Measurements from ENCODE around the gene CRYBG1.

GRCh38 chr6:106586815-106587415 is 226.4 kb downstream of the CRYBG1 start:
- TF ChIP-seq CTCF (IDR thresholded peaks at IDR 0.05) (no peak), POLR2A (IDR thresholded peaks at IDR 0.05) (no peak)
